ENCODE results near the gene PITX1.

DNA sequence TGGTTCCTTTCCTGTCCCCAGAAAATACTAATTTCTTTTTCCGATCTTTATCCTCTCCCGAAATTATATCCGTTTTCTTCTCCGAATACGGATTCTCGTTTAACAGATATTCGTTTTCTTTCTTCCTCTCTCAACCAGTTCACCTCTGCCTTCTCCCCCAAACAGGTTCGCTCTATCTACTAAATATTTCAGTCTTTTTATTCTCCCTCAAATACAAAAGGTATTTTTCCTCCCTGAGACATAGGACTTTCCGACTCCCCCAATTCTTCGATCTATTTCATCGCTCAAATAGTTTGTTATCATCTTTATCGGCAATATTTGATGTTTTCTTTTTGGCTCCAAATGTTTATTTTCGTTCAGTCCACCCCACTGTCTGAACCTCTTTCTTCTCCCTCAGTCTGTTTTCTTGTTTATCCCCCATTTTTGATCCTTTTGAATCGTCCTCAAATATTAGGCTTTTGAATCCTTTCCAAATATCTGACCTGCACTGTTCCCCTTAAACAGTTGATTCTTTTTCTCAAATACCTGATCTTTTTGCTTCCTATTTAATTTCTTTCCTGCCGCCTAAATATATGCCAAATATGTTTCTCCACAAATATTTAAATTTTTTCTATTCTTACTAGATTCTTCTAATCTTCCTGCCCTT, 4.4 kb downstream of the PITX1 start:
- TF ChIP-seq, protein P1, sequence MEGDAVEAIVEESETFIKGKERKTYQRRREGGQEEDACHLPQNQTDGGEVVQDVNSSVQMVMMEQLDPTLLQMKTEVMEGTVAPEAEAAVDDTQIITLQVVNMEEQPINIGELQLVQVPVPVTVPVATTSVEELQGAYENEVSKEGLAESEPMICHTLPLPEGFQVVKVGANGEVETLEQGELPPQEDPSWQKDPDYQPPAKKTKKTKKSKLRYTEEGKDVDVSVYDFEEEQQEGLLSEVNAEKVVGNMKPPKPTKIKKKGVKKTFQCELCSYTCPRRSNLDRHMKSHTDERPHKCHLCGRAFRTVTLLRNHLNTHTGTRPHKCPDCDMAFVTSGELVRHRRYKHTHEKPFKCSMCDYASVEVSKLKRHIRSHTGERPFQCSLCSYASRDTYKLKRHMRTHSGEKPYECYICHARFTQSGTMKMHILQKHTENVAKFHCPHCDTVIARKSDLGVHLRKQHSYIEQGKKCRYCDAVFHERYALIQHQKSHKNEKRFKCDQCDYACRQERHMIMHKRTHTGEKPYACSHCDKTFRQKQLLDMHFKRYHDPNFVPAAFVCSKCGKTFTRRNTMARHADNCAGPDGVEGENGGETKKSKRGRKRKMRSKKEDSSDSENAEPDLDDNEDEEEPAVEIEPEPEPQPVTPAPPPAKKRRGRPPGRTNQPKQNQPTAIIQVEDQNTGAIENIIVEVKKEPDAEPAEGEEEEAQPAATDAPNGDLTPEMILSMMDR (conservative IDR thresholded peaks at IDR 0.05; ENCODE audit: low read length): no peak
- no peak for TF ChIP-seq EZH2phosphoT487 (IDR thresholded peaks at IDR 0.05; ENCODE audit: borderline replicate concordance, low read depth, low read length)
